Epithelial cell of esophagus (primary cell): Measurements from ENCODE around the gene OLR1.

Experiments used
- DNase-seq: peaks from one replicate; pipeline ENCODE4 v3.0.0; 2010; ENCODE audit warnings: low read depth
- H3K4me3 ChIP-seq: 2 replicates; pipeline ENCODE4 v1.5.1; 2011; ENCODE audit warnings: mild to moderate bottlenecking, low read length, control low read depth
- TF ChIP-seq, protein P1 (sequence below): IDR thresholded peaks from 2 replicates; pipeline ENCODE4 v1.5.1; 2011; ENCODE audit warnings: low read depth, mild to moderate bottlenecking, low read length, control low read depth, inconsistent platforms; ENCODE audit not compliant: insufficient read depth; ENCODE audit errors: missing control alignments

The OLR1 gene

GRCh38 chr12:10175846-10176636 is 4.1 kb upstream of the OLR1 start:
- H3K4me3 ChIP-seq, result no peak overlapping the region
- DNase-seq, result peak; percentile 95
- TF ChIP-seq, protein P1, sequence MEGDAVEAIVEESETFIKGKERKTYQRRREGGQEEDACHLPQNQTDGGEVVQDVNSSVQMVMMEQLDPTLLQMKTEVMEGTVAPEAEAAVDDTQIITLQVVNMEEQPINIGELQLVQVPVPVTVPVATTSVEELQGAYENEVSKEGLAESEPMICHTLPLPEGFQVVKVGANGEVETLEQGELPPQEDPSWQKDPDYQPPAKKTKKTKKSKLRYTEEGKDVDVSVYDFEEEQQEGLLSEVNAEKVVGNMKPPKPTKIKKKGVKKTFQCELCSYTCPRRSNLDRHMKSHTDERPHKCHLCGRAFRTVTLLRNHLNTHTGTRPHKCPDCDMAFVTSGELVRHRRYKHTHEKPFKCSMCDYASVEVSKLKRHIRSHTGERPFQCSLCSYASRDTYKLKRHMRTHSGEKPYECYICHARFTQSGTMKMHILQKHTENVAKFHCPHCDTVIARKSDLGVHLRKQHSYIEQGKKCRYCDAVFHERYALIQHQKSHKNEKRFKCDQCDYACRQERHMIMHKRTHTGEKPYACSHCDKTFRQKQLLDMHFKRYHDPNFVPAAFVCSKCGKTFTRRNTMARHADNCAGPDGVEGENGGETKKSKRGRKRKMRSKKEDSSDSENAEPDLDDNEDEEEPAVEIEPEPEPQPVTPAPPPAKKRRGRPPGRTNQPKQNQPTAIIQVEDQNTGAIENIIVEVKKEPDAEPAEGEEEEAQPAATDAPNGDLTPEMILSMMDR, result peak; percentile 15

DNA sequence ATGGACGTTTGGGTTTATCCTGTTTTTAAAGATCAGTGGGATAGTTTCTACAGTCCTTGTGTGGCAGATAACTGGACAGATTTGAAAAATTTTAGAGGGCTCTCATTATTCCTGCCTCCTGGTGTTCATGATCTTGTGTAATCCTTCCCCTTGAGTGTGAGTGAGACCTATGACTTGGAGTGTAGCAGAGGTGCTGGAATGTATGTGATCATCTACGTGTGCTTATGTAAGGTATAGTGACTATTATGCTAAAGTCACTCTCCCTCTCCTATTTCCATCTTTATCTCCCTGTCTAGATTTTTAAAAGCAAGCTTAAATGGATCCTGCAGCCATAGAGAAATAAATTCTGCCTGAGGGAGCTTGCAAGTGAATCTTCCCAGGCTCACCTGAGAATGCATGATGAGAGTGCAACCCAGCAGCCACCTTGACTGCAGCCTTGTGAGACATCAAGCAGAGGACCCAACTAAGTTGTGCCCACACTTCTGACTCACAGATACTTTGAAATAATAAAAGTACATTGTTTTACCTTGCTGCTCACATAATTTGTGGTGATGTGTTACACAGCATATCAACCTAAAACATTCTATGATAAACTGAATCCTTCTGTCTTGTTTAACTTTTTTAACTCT is 3.2 kb upstream of the OLR1 start:
- DNase-seq, result peak; percentile 67
- TF ChIP-seq, protein P1, result no peak
- H3K4me3 ChIP-seq, result no peak overlapping the region

GRCh38 chr12:10170216-10170615 is 1.7 kb downstream of the OLR1 start:
- TF ChIP-seq, protein P1, result no peak
- no peak overlapping the region for H3K4me3 ChIP-seq
- DNase-seq, result peak; percentile 90

DNA sequence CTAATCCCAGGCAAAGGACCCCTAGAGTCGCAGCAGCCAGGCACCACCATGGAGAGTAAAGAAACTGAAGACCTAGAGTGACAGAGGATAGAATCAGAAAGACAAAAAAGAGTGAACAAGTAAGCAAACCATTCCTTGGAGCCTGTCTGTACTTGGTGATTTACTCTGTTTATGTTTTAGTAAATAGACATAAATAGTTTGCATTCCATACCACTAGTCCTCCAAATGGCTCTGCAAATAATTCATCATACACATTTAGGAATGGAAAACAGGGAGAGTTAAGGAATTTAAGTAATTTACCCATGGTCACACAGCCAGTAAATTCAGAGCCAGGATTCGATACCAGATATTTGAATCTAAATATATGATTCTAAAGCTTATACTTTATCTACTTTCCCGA is 2.8 kb downstream of the OLR1 start:
- no peak for DNase-seq
- TF ChIP-seq, protein P1, result no peak
- no peak overlapping the region for H3K4me3 ChIP-seq

DNA sequence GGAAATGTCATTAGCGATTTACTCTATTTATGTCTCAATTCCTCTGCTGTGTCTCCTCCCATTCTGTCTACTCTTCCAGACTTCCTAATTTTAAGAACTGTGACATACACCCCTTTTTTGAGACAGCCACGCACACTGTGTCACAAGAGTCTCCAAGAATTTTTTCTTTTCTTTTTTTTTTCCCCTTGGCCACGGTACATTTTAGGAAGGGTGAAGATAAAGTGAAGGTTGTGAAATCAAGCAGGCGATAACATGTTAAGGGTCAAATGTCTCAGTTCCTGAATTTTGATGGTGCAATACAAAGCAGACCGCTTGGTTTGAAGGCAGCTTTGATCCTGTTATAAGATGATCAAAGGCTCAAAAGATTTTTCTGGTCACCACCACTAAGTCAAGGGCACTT is 4.3 kb downstream of the OLR1 start:
- H3K4me3 ChIP-seq, result no peak overlapping the region
- TF ChIP-seq, protein P1, result no peak
- DNase-seq, result peak; percentile 62

- TF ChIP-seq, protein P1, result no peak
- DNase-seq, result no peak
- no peak overlapping the region for H3K4me3 ChIP-seq
Measured at GRCh38 chr12:10165421-10165820, 6.5 kb downstream of the OLR1 start.

- no peak overlapping the region for H3K4me3 ChIP-seq
- TF ChIP-seq, protein P1, result no peak
- no peak for DNase-seq
Measured at GRCh38 chr12:10163084-10163483, 8.8 kb downstream of the OLR1 start.
